GM12864 (cell line): ENCODE results near the gene PDE6D.

Experiments
- DNase-seq: peaks from one replicate; pipeline ENCODE4 v3.0.0-alpha.2; 2011; ENCODE audit warnings: low read depth
- H3K4me3 ChIP-seq: 2 replicates; pipeline ENCODE4 v1.5.1; 2011; ENCODE audit warnings: mild to moderate bottlenecking, low read depth, low read length, control low read depth
- TF ChIP-seq, protein P1 (sequence below): IDR thresholded peaks from 2 replicates; pipeline ENCODE4 v1.5.1; 2011; ENCODE audit warnings: low read depth, mild to moderate bottlenecking, moderate library complexity, low read length, control low read depth, inconsistent platforms; ENCODE audit errors: missing control alignments

Gene PDE6D

DNA sequence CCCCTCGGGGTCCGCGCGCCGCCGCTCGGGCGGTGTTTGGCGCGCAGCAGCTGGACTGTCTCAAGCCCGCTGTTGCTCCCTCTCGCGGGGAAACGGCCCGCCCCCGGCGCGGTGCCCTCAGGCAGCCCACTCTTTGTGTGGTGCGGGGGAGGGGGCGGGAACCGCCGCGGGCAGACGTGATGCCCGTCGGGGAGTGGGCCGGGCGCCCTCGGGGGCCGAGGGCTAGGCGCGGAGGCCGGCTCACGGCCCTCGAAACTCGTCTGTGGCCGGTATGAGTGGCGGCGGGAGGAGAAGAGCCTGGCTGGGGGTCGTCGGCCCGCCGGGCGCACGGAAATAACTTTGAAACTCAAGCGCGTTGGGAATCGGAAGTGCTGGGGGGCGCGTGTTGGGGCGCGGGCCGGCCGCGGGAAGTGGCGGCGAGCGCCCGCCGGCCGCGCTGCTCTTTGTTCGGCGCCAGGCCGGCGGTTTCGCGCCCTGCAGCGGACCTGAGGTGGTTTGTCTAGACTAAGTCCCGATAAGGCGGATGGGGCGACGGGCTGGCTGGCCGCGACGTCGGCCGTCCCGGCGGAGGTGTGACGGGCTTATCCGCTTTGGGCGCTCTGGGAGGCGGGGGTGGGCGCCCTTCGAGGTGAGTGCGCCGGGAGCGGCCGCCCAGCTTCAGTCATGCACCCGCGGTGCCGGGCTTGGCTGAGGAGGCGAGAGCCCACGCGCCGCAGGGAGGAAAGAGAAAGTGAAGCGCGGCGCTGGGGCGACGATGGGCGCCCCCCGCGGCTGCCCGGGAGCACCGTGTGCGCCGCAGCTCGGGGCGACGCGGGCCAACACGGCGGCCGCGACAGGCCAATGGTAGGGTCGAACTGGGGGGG is 72.1 kb downstream of the PDE6D start:
- TF ChIP-seq, protein P1, sequence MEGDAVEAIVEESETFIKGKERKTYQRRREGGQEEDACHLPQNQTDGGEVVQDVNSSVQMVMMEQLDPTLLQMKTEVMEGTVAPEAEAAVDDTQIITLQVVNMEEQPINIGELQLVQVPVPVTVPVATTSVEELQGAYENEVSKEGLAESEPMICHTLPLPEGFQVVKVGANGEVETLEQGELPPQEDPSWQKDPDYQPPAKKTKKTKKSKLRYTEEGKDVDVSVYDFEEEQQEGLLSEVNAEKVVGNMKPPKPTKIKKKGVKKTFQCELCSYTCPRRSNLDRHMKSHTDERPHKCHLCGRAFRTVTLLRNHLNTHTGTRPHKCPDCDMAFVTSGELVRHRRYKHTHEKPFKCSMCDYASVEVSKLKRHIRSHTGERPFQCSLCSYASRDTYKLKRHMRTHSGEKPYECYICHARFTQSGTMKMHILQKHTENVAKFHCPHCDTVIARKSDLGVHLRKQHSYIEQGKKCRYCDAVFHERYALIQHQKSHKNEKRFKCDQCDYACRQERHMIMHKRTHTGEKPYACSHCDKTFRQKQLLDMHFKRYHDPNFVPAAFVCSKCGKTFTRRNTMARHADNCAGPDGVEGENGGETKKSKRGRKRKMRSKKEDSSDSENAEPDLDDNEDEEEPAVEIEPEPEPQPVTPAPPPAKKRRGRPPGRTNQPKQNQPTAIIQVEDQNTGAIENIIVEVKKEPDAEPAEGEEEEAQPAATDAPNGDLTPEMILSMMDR = peak; percentile 13
- H3K4me3 ChIP-seq = peak overlapping the region; percentile 93
- DNase-seq = no peak

DNA sequence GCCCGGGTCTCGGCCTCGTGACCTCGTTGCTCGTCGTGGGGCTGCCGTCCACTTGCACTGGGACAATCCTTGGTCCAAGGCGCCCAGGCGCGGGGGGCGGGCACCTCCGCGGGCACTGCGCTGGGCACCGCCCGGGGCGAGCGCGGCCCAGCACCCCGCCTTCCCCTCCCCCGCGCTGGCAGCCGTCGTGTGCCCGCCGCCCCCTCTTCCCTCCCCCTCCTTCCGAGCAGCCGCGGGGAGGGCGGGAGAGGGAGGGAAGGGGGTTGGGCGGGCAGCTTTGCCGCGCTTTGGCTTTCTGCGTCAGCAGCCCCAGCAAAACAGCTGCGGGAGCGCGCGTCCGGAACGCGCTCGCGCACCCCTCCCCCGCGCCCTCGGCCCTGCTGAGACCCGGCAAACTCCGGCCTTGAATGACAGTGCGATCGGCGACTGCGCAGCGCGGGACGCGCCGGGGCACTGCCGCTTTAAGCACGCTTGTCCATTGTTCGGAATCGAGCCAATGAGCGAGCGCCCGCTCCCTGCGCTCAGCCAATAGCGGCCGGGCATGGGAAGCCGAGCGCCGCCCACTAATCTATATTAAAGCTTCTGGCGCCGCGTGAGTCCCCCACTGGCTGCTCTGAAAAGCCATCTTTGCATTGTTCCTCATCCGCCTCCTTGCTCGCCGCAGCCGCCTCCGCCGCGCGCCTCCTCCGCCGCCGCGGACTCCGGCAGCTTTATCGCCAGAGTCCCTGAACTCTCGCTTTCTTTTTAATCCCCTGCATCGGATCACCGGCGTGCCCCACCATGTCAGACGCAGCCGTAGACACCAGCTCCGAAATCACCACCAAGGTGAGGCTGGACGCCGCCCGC is 72.9 kb downstream of the PDE6D start, which contains the start of gene PTMA:
Gene PTMA, plus strand, starts transcription at position 599 of the 846 bp plus-strand sequence. Its CDS starts 182 bp downstream, at position 781.
- H3K4me3 ChIP-seq = peak within 1 kb of the TSS; percentile 93
- TF ChIP-seq, protein P1 = no peak
- peak; percentile 99 for DNase-seq

DNA sequence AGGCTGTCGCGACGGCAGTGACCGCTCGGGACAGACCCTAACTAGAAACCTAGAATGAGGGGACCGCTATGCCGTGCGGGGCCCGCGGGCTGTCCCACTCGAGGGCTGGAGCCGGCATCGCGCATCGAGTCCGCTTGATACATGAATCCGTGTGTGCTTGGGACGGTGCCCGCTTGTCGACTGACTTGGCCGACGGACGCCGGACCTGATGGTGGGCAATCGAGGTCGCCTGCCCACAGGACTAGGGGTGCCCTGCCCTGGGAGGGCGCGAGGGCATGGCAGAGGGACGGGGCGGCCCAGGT is 73.5 kb downstream of the PDE6D start:
- TF ChIP-seq, protein P1 = no peak
- H3K4me3 ChIP-seq = peak overlapping the region; percentile 82
- no peak for DNase-seq

DNA sequence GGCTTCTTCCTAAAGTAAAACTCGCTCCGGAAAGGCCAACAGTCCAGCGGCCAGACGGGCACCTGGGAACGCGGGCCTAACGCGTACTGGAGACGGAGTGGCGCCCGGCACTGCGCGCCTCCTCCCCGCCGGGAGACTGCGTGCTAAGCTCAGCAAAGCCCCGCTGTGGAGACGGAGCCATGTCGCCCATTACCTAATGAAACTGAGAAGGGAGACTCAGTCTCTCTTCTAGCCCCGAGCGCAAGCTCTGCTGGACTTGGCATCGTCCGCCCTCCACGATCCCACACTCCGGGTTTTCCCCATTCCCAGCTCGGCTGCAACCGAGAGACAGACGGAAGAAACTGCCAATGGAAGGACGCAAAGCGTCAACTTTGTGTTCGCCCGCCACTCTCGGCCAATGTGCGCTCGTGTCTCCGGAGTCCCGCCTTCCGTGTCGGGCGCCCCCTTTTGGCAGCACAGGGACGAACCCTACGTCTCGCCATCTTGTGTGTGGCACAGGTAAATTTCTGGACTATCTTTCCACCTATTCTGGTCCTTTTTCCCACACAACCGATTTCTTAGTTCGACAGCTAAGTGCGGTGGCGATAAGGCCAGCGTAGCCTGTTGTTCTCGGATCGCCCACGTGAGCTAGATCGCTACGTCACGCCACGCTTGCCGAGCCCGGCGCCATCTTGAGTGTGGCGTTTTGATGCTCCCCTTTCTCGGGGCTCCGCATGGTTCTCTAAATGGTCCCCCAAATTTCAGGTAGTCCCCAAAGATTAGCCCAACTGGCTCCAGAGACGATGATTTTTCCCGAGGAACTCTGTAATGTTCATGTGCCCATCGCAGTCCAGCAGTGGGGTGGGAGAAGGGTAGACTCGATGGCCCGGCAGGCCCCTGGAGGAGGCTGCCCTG is 74.1 kb downstream of the PDE6D start:
- TF ChIP-seq, protein P1 = peak; percentile 97
- peak; percentile 97 for DNase-seq

DNA sequence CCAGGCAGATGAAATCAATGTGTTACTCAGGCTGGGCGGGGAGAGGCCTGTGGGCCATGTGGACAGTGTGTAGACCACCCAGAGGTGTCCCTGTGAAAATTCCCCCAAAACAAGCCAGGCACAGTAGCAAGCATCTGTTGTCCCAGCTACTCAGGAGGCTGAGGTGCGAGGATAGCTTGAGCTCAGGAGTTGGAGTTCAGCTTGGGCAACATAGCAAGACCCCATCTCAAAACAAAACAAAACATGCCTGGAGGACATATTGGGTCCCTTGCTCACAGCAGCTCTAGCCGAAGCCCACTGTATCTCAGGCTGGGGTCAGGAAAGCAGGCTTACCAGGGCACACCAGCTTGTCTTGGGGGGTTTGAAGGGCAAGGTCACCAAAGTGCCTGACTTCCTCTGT is 77.1 kb downstream of the PDE6D start:
- no peak for DNase-seq
- TF ChIP-seq, protein P1 = no peak
- no peak overlapping the region for H3K4me3 ChIP-seq

More for the DNA sequence above, 74.1 kb downstream of the PDE6D start:
- peak overlapping the region; percentile 82 for H3K4me3 ChIP-seq
